ENCODE data around the gene TAF4. TPM values are rescaled to one million over a fixed set of nuclear protein-coding genes. Genes with fewer than 3 reads are reported as not detected.

TAF4 gene
- total RNA-seq, 1 donor from 2014 or later: 3.1 TPM

DNA sequence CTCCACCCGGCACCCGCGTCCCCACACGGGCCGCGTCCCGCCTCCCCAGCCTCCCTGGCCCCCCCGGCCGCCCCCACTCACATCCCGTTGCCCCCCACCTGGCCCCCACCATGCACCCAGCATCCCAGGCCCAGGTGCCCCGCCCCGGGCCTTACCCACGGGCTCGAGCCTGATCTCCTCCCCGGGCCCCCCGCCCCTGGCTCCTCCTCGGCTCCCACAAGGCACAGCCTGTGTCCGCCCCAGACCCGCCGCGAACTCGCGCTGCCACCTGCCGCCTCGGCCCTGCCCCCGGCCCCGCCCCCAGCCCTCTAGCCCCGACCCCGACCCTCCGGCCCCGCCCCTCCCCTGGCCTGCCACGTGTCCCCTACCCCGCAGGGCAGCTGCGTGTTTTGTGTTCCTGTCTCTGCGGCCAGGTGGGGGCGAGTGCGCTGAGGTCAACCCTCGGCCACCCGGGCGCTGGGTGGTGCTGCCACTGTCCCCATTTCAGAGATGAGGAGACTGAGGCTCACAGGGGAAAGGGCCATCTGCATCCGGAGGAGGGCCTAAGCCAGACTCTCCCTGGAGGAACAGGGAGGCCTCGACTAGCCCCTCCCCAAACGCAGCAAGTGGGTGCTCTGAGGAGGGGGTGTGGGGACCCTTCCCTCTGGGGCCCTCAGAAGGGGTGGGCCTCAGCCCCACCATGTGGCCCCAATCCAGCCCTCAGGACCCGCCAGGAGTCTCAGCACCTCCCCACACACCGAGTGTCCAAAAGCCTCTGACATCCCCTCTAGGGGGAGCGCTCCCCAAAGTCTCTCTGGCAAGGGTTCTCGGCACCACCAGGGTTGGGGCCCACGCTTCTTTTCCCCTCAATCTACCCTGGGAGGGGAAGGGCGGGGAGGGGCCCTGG, 99.8 kb downstream of the TAF4 start:
- DNase-seq (ENCODE audit: low read depth, low spot score): no peak

DNA sequence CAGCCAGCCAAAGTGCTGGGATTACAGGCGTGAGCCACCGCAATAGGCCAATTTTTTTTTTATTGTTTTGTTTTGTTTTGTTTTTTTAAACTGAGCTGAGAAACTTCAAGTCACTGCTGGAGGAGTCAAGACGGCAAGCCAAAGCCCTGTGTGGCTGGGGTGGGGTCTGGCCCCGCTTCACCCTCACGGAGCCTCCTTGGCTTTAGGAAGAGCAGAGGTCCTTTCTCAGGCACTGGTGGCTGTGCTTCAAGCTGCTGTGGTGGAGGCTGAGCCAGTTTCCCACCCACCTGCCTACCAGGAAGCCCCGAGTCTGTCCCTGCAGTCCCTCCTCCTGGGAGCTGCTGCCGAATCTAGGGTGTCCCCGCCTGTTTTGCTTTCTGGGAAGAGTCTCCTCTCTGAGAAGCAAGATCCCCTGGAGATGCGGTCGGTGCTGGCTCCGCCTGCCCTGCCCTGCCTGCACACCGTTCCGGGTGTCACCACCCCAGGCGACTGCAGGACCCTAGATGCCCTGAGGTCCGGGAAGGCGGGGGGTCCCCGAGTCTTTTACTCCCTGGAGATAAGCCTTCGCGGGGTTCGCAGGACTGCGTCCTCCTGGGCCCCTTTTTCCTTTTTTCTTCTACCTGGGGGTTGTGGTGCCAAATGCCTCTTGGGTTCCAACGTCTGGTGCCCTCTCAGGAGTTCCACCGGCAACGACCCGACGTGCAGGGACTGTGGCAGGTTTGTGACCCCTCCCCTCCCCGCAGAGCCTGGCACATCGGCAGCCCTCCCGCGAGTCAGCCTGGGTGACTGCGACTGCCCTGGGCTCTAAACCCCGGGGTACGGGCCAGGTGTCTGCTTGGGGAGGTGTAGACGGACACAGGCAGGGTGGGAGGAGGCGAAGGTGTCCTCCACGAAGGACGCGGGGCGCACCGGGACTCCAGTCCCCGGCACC, 100.7 kb downstream of the TAF4 start:
- DNase-seq (ENCODE audit: low read depth, low spot score): no peak

DNA sequence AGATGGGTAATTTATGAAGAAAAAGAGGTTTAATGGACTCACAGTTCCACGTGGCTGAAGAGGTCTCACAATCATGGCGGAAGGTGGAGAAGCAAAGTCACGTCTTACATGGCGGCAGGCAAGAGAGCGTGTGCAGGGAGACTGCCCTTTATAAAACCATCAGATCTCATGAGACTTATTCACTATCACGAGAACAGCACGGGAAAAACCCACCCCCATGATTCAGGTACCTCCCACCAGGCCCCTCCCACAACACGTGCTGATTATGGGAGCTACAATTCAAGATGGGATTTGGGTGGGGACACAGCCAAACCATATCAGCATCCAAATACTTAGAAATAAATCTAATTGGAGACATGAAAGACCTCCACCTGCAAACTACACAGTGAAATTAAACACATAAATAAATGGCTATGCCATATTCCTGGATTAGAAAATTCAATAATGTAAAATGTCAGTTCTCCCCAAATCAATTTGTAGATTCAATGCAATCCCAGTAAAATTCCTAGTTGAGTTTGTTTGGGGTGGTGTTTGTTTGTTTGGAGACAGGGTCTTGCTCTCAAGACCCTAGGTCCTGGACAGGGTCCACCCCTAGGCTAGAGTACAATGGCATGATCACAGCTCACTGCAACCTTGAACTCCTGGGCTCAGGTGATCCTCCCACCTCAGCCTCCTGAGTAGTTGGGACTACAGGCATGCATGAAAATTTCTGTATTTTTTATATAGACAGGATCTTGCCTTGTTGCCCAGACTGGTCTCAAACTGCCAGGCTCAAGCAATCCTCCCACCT, 101.6 kb downstream of the TAF4 start:
- DNase-seq (ENCODE audit: low read depth, low spot score): no peak

DNA sequence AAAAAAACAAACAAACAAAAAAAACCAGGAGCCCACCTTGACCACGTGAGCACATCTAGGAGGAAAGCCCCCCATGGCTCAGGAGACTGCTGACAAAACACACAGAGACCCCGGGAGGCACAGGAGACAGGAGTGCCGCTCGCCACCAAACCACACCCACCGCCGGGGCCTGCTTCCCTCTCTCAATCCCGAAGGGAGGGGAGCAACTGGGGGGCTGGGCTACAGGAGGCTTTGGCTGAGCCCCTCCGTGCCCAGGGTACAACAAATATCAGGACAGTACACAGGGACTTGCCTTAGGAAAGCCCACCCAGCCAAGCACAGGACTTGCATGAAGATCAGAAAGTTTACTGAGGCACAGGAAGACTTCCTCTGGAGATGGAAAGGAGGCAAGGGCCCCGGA, 102.5 kb downstream of the TAF4 start:
- no peak for DNase-seq (ENCODE audit: low read depth, low spot score)

DNA sequence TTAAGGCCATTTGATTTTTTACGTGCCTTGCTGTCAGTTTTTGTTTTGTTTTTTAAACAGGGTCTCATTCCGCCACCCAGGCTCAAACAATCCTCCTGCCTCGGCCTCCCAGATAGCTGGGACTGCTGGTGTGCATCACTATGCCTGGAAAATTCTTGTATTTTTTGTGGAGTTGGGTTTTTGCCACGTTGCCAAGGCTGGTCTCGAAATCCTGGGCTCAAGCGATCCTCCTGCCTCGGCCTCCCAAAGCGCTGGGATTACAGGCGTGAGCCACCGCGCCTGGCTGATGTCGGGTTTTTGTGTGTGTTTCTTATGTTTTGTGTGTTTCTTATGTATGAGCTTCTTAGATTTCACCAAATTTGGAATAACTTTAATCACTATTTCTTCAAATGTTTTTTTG, 104.8 kb downstream of the TAF4 start:
- DNase-seq (ENCODE audit: low read depth, low spot score): no peak

DNA sequence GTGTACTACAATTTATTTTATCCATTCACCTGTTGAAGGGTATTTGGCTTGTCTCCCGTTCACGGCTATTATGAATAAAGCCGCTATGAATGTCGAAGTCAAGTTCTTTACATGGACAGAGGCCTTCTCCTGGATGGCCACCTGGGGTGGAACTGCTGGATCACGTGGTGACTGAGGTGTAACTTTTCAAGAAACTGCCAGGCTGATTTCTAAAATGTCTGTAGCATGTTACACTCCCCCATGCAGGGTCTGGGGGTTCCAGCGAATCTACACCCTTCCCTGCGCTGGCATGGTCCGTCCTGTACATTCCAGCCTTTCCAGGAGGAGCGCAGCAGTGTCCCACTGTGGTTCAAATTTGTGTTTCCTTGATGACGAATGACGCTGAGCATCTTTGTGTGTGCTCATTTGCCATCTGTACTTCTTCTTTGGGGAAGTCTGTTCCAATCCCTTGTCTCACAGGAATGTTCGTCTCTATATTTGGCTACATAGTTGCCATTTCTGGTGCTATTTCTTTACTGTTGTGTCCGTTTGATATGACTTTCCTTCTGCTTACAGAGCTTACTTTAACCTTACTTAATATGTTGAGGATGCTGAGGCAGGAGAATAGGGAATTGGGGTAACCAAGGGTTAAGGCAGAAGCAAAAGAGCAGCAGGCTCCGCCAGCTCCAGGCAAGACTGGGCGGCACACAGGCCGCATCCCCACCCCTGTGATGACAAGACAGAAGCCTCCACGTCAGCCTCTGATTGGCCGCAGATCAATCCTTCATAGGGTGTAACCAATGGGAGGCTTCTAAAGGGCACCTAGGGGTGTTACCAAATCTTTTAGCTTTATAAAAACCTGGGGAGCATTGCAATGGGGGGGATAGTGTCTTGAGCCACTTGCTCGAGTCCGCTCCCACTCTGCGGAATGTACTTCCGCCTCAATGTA, 106.6 kb downstream of the TAF4 start:
- DNase-seq (ENCODE audit: low read depth, low spot score): no peak

DNA sequence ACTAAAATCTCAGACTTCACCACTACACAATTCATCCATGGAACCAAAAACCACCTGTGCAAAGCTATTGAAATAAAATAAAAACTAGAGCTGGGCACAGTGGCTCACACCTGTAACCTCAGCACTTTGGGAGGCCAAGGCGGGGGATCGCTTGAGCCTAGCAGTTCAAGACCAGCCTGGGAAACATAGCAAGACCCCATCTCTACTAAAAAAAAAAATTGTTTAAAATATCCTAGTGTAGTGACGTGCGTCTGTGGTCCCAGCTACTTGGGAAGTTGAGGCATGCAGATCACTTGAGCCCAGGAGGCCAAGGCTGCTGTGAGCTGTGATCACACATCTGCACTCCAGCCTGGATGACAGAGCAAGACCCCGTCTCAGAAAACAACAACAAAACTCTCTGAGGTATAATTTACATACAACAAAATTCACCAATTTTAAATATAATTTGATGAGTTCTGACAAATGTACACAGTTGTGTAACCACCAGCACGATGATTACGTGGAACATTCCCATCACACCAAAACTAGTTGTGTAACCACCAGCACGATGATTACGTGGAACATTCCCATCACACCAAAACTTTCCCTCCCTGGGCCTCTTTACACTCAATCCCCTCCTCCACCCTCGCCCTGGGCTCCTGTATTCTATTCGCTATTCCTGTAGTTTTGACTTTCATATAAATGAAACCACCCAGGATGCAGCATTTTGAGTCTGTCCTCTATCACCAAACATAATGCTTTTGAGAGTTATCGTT, 107.5 kb downstream of the TAF4 start:
- DNase-seq (ENCODE audit: low read depth, low spot score): no peak

DNA sequence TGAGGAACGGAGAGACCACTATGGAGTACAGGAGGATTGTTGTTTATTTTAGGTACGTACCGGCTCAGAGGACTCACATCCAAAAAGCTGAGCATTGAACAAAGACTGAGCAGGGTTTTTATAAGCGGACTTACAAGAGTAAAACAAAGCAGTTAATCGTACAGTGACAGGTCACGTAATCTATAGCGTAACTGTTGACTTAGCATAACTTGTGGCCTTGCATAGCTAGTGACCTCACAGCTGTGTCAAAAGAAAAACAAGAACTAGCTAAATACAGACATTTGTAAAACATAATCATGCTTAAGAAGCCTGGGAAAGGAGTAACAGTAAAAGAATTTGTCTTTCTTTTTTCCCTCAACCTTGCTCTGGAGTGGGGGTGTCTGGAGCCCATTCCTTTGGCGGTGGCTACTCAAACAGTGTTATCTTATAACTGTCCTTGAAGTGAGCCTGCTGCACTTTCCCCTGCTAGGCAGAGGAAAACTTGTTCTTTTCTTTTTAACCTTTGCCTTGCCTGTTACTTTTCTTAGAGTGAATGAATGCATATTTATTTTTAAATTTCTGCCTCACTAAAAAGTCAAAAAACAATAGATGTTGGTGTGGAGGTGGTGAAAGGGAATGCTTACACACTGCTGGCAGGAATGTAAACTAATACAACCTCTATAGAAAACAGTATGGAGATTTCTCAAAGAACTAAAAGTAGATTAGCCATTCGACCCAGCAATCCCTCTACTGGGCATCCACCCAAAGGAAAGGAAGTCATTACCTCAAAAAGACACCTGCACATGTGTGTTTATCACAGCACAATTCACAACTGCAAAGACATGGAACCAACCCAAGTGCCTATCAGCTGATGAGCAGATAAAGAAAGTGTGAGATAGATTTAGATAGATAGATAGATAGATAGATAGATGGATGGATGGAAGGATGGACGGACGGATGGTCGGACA, 109.0 kb downstream of the TAF4 start:
- DNase-seq (ENCODE audit: low read depth, low spot score): no peak

DNA sequence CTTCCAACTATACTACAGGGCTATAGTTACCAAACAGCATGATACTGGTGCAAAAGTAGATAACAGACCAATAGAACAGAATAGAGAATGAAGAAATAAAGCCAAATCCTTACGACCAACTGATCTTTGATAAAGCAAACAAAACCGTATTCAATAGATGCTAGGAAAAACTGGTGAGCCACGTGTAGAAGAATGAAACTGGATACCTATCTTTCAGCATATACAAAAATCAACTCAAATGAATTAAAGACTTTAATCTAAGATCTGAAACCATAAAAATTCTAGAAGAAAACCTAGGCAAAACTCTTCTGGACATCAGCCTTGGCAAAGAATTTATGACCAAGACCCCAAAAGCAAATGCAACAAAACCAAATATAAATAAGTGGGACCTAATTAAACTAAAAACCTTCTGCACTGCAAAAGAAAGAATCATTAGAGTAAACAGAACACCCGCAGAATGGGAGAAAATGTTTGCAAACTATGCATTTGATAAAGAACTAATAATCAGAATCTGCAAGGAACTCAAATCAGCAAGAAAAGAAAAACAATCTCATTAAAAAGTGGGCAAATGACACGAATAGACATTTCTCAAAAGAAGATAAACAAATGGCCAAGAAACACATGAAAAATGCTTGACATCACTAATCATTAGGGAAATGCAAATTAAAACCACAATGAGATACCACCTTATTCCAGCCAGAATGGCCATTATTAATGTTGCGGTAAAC, 109.8 kb downstream of the TAF4 start:
- DNase-seq (ENCODE audit: low read depth, low spot score): no peak

DNA sequence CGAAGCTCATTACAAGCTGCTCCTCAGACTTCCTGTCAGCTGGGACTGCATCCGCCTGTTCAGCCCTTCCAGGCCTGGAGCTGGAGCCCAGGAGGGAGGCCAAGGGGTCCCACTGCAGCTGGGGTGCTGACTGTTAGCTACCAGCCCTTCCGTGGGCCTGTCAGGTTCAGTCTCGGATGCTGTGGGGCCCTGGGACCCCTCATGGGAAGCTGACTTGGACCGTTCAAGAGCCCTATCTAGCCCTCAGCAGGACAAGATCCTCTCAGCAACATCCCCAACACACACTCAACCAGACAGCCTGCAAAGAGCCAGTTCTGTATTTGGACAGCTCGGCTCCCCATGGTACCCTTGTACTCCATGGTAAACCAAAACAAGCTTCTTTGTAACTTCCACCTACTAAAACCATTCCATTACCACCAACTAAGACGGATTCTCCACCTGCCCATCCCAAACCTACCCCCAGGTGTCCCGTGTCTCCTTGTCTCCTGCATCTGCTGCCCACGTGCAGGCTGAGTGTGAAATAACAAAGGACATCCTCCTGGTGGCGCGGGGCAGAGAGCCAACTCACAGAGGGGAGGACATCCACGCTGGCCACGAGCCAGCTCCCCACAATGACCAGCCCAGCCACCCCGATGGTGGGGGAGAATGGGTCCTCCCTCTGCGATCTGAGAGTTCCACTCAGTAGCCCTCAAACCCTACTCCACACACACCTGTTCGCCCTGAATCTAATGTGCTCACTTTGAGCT, 111.2 kb downstream of the TAF4 start:
- DNase-seq (ENCODE audit: low read depth, low spot score): no peak

DNA sequence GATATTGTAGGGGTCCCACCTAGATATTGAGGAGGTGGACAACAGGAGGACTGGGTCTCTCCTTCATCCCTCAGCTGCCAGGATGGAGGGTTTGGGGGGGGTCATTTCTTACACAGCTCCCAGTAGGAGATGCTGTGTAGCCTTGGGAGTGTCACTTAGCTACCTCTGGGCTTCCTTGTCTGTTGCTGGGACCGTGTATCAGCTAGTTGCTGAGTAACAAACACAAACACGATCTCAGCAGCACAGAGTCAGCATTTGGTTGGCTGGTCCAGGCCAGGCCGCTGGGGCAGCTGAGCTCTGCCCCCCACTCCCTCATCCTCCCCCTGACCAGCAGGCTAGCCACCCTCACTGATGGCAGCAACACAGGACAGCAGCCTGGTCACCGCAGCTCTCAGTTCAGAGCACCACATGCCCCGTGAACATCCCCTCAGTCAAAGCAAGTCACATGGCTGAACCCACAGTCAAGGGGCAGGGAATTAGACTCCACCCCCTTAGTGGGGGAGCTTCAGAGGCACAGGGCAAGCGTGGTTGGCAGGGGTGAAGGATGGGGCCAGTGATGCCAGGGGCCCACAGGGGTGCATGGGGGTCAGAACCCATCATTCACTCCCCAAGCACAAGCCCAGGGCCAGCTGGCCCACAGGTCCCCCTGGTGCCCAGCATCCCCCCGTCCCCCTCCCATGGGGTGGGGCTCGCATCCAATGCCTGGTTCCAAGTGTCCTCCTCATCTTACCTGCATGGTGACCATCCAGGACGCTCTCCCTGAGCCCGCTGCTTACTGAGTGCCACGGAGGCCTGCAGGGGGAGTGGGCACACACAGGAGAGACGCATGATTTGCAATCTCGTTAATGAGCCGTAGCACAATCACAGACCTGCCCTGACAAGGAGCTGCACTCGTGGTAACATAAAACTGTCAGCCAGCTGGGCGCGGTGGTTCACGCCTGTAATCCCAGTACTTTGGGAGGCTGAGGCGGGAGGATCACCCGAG, 112.4 kb downstream of the TAF4 start:
- DNase-seq (ENCODE audit: low read depth, low spot score): no peak

DNA sequence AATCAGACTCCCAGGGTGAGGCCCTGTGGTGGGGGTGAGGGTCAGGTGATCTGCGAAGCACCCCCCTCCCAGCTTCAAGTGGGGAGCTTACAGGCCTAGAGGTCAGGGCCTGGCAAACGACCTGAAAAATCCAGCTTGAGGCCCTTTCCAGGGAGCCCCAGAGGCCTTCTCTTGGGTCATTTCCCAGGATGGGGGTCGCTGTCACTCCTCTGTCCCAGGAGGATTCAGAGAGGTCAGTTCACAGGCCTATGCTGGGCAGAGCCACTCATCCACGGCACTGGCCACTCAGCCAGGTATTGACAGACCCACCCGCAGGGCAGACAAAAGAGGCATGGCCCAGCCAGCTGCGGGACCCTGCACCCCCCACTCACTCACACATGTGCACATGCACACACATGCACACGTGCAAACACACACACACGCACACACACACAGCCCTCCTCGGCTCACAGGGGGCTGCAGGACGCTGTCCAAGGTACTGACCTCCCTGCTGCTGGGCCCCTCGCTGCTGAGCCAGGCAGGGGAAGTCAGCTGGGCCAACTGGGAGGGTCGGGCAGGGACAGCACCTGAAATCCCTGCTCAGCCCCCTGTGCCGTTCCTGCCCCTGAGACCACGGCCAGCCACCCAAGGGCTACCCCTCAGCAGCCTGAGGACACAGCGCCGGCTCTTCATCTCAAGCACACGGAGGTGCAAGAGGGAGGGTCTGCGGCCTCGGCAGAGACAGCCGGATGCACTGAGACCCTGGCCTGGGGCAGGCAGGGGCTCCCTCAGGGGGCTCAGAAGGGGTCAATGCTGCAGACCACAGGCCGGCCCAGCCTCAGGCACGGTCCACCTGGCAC, 113.8 kb downstream of the TAF4 start:
- no peak for DNase-seq (ENCODE audit: low read depth, low spot score)

DNA sequence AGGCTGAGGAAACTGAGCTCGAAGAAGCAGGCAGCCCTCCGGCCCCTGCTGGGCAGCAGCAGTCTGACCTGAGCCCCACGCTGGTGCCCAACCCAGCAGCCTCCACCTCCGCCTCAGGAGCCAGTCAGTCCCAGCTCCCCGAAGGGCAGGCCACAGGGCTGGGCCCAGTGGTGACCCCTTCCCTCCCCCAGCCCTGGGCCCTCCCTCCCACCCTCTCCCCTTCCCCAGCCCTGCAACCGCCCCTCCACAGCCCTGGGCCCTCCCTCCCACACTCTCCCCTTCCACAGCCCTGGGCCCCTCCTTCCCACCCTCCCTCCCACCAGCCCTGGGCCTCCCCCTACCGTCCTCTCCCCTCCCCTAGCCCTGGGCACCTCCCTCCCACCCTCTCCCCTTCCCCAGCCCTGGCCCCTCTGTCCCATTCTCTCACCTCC, 115.0 kb downstream of the TAF4 start:
- no peak for DNase-seq (ENCODE audit: low read depth, low spot score)

DNA sequence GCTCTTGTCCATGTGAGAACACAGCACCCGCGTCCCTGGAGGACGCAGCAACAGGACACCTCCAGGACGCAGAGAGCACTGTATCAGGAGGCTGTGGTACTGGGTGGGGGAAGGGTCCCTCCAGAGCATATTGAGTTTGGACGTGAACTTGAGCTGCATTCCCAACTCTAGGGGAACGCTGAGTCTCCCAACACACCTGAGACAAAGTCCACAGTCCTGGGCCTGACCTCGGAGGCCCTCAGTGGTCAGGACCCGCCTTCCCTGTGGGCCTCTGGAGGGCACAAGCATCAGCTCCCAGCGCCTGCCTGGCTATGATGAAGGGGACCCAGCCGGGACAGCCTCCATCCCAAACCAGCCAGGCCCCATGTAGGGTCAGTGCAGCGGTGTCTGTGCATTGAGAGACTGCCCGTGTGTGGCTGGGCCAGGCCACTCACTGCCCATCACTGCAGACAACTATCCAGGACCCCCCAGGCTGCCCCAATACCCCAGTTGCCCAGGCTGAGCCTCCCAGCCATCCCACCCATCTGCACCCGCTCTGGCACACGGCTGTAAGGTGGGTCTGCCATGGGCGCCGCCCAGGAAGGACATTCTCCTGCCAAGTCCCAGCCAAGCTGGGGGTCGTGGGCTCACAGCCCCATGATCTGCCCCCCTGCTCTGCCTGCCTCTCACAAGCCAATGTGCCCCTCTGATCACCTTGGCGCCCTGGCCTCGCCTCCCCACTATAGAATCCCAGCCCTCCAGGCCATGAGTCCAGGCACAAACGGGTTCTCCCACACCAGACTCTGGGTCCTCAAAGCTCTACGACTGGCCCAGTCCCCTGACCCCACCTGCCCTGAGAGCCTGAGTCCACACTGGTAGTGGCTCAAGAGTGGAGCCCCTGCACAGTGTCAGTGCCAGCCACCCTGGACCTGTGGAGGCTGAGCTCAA, 115.7 kb downstream of the TAF4 start:
- DNase-seq (ENCODE audit: low read depth, low spot score): no peak
